ENCODE results near the gene HYDIN.
"Not testable (repeated sequence)": the region's sequence is repeated elsewhere in the genome, so short reads cannot be mapped to it uniquely, and the experiment has no call there.

Gene HYDIN

GRCh38 chr16:70987019-70987715 is 243.4 kb downstream of the HYDIN start:
- DNase-seq, result not testable (repeated sequence)

DNA sequence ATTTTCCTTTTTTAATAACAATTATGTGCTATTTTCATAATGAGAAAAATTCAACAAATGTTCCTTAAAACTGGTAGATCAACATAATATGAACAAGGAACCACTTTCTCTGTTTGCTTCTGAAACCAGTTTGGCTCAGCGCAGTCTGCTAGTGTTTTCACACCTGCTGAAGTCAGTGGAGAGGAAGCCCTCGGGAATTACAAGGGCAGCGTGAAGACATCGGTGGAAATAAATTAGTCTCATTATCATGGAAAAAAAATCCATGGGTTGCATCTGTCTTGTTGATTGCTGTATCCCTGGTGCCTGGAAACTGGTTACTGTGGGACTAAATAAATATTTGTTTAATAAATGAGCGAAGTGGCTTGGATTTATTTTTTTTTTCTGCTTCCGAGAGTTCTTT is 245.8 kb downstream of the HYDIN start:
- not testable (repeated sequence) for DNase-seq

DNA sequence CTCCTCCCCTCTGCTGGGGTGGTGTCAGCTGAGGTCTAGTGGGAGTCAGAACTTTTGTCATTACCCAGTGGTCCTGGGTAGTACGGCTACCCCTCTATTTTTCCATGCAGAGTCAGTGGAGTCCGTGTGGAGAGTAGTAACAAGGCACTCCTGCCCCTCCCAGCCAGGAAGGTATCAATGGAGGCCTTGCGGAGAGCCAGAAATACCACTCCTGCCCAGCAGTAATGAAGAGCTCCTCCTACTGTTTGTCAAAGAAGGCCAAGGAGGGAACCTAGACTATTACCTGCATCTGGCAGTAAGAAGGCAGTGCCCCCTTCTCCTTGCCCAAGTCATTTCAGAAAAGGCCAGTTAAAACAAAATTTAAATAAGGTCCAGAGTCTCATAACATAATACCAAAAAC is 262.2 kb downstream of the HYDIN start:
- not testable (repeated sequence) for DNase-seq

- not testable (repeated sequence) for DNase-seq
Measured at GRCh38 chr16:70960169-70960568, 270.4 kb downstream of the HYDIN start.

- not testable (repeated sequence) for DNase-seq
Measured at GRCh38 chr16:70954922-70955321, 275.6 kb downstream of the HYDIN start.

DNA sequence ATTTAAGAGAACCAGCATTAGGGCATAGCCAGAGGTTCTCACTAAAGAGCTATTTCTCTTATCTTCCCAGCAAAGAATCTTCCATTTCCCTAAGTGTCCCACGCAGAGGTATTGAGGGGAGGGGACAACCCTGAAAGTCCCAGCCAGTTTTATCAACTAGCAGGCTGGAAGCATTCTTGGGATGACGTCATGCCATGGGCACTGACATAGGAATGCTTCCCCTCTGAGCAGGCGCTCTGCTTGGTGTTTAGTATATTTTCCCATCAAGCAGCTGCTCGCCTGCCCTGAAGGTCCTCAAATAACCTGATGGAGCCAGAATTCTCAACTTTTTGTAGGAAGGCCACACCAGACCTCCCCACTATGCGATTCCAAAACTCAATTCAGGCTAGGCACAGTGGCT is 276.7 kb downstream of the HYDIN start:
- not testable (repeated sequence) for DNase-seq

DNA sequence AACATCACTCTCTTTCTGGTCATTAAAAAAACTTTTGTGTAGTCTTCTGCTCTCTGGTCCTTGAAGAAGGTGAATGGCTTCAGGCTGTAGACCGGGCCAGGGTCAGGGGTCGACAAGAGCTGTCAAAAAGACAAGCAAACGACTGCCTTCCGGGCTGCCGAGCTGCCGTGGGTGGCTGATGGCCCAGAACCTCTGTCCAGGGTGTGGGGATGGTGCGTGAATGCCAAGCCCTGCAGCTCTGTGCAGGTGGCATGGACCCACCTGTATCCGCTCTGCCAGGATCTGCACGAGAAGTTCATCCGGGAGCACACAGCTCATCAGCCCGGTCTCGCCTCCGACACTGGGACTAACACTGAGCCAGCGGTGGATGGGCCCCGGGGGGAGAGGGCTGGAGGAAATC is 287.0 kb downstream of the HYDIN start:
- not testable (repeated sequence) for DNase-seq

DNA sequence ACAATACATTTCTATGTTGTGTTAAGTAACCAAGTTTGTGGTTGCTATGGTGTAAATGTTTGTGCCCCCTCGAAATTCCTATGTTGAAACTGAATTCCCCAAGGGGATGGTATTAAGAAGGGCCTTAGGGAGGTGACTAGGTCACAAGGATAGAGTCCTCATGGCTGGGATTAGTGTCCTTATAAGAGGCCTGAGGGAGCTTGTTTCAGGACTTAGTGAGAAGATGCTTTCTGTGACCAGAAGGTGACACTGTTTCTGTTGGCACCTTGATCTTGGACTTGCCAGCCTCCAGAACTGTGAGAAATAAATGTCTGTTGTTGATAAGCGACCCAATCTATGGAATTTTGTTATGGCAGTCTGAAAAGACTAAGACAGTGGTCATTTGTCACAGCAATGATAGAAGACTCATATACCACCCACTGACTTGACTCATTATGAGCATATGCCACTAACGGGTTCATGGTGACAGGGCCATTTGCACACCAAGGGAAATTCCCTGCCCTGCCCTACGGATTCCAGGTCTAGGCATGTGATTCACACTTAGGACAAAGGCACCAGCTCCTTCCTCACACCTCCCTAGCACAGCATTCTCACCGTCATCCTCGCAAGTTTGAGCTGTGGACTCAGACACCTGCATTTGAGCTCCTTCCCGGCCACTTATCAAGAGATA is 290.7 kb downstream of the HYDIN start:
- not testable (repeated sequence) for DNase-seq

DNA sequence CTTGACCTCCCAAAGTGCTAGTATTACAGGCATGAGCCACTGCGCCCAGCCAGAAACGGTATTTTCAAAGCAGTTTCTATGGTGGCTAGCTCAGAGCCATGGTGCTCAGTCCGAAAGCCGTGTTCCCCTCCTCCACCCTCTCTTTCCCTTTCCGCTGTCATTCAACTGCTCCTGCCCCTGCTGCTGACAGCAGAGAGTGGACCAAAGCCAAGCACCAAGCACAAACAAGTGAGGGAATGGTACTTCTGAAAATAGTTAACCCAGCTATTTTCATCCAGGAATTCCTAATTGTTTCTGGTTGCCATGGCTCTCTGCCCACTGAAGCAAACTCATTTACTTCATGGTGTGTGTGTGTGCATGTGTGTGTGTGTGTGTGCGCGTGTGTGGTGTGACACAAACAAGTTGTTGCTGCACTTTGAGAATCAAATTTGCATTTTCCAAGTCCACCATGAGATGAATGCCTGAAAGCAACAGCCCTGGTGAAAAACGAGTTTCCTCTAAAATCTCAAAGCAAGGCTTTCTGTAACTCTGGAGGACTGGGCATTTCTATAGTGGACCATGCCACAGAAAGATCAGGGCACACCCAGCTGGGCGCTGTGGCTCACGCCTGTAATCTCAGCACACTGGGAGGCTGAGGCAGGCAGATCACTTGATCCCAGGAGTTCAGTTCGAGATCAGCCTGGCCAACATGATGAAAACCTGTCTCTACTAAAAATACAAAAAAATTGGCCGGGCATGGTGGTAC is 293.6 kb downstream of the HYDIN start:
- DNase-seq, result not testable (repeated sequence)

- DNase-seq, result not testable (repeated sequence)
Measured at GRCh38 chr16:70935325-70935724, 295.2 kb downstream of the HYDIN start.

GRCh38 chr16:70933746-70934145 is 296.8 kb downstream of the HYDIN start:
- DNase-seq, result not testable (repeated sequence)

DNA sequence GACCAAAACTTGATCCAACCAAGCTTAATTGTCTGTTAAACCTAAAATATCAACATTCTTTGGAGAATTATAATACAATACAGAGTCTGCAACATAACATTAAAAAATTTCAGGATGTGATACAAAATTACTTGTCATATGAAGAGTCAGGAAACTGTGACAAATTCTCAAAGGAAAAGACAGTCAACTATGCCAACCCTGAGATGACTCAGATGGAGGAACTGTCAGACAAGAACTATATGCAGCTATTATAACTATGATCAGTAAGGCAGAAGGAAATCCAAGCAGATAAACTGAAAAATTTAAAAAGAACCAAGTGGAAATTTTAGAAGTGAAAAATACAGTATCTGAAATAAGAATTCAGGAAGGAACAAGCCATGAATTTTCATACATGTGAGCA is 299.8 kb downstream of the HYDIN start:
- DNase-seq, result not testable (repeated sequence)

- DNase-seq, result not testable (repeated sequence)
Measured at GRCh38 chr16:70922164-70922563, 308.4 kb downstream of the HYDIN start.

DNA sequence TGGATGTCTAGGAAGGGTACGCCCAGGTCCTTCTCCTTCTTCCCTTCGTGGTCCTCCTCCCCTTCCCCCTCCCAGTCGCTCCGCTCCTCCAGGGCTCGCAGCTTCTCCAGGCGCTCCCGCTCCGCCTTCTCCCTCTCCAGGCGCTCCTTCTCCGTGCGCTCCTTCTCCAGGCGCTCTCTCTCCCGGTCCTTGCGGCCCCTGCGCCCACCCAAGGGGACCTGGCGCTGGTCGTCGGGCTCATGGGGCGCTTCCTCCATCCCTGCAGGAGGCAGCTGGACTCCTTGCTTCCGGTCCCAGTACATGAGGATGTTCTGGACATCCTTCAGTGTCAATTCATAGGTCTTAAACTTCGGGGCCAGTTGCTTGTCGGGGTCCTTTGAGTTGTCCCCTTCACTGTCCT is 309.9 kb downstream of the HYDIN start:
- DNase-seq, result not testable (repeated sequence)

- DNase-seq, result not testable (repeated sequence)
Measured at GRCh38 chr16:70888208-70888607, 342.3 kb downstream of the HYDIN start.

DNA sequence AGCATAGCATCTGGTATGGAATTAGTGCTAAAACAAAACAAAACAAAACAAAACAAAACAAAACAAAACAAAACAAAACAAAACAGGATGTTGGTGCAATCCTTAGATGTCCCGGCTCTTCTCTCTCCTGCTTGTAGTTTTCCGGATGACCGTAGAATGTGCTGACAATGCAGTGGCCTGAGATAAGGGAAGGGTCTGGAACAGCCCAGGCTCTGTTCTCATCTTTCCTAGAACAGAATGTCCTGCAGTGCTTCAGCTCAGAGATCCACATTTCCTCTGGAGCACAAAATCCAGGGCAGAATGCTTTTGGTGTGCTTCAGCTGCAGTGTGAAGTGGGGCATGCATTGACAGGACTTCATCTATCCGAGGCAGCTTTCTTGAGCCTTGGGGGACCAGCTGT is 345.9 kb downstream of the HYDIN start:
- not testable (repeated sequence) for DNase-seq

DNA sequence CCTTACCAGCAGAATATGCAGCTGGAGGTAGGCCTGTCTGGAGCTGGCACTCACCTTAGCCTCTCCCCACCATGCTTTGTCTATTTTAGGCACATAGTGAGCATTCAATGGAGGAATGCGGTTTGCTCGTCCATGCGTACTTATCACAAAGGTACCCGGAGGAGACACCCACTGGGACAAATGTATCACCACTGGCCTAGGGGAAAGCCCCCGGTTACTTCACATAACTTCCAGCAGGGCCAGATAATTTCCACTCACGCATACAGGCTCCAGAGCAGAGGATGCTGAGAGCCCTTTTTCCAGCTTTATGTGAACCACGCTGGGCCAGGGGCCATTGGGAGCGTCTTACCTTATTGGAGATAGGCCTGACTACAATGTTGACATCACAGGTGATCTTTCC is 348.2 kb downstream of the HYDIN start:
- not testable (repeated sequence) for DNase-seq

GRCh38 chr16:70877895-70878294 is 352.6 kb downstream of the HYDIN start:
- DNase-seq, result not testable (repeated sequence)

DNA sequence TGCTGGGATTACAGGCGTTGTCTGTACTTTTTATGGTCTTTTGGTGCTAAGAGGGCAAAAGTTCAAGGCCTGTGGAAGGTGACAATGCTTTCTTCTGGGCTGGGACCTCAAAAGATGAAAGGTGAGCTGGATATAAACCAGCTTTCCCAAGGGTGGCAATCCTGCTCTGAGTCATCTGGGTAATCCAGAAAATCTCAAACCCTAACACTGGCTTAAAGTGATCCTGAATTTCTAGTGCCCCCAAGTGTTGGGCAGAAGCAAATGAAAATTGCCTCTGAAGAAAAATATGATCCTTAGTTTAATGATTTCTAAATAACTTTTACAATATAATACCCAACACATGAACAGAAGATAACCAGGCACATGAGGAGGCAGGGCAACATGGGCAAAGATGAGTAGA is 354.1 kb downstream of the HYDIN start:
- DNase-seq, result not testable (repeated sequence)

GRCh38 chr16:70864698-70865097 is 365.8 kb downstream of the HYDIN start:
- not testable (repeated sequence) for DNase-seq

GRCh38 chr16:70861996-70862395 is 368.5 kb downstream of the HYDIN start:
- not testable (repeated sequence) for DNase-seq

GRCh38 chr16:70851299-70851698 is 379.2 kb downstream of the HYDIN start:
- DNase-seq, result not testable (repeated sequence)

DNA sequence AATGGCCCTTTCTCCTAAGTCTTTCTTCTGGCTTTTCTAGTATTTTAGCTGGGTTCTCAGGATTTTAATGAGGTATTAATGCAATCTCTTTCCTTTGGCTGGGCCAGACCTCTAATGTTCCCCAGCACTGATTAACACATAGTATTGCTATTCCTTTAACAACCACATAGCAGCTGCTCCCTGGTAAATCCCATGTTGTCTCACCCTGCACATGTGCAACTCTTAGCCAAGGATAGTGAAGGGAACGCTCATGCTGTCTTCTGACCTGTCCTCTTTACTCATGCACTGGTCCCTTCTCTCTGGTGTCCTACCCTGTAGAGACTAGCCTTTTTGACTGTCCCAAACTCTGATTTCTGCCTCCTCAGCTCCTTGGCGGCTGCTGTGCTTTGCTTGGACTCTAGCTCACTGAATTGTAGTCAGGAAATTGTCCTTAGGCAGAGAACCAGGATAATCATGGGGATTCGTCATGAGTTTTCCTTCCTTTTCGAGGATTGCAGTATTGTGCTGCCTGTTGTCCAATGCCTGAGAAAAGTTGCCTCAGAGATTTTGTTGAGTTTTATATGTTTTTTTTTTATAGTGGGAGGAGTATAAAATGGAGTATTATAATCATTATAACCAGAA is 406.9 kb downstream of the HYDIN start:
- not testable (repeated sequence) for DNase-seq
